AG08395 (cell line): ENCODE results near the gene CKMT1A.
"Not testable (repeated sequence)": the region's sequence is repeated elsewhere in the genome, so short reads cannot be mapped to it uniquely, and the experiment has no call there.

ENCODE experiments used
- DNase-seq: peaks from one replicate; pipeline ENCODE4 v3.0.0; 2012; ENCODE audit warnings: mixed read lengths, low spot score

Gene CKMT1A

DNA sequence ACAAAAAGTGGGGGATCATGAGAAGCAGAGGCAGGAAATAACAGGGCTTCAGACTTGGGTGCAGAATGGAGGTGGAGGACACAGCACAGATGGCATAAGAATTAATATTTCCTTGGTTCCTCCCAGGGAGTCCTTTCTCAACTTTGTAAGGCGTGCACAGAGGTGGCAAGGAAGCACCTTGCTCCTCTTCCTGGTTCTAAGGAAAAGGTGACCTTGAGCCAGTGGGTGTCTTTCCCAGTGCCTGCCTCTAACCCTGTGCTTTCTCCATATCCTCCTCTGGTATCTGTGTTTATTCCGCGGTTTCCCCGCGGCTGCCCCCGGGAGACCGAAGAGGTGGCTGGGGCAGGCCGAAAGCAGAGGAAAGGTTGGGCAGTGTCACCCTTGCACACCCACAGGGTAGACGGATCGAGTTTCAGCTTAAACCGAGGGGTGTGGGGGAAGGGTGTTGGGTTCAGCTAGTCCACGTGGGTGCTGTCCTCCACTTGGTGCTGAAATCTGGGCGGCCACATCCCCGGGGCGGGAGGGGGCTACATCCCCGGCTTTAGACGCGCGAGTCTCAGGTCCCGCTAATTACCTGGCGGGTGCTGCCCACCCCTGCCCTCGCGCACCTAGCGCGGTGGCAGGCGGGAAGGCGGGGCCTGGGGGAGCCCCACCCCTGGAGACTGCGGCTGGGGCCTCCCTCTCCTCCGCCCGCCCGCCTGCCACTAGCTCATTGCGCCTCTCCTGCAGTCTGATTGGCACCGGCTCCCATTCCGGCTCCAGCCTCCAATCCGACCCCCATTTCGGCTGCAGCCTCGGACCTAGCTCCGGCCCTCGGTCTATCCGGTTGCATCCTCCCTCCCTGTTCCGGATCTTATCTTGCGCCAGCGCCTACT lies at the start of gene CKMT1A:
CKMT1A (plus strand) TSS at position 712 of the 875 bp plus-strand sequence. CDS start 192 bp downstream, outside the sequence.
- not testable (repeated sequence) for DNase-seq

GRCh38 chr15:43648649-43649429 lies 44.8 kb upstream of the CKMT1A start, which contains the start of gene CATSPER2:
Gene CATSPER2 (minus strand): TSS chr15:43648844. CDS start chr15:43648061, 783 bp downstream.
- no peak for DNase-seq

GRCh38 chr15:43649430-43649926 lies 44.2 kb upstream of the CKMT1A start:
- DNase-seq, result not testable (repeated sequence)

DNA sequence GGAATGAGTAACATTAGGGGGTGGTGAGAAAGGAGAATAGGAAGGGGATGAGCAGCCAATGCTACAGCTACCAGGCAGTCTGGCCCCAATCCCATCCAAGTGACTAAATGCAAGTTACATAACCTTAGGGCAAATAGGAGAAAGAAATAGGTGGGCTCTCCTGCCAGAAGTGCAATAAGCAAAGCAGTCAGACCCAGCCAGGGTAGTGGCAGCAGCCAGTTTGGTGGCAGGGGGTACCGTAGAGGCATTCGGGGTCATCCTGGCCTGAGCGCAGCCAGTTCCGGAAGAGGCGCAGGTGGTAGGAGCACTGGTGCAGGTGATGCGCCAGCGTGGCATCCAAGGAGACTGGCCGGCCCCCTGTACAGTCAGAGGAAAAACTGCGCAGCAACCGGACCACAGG lies 33.9 kb upstream of the CKMT1A start:
- not testable (repeated sequence) for DNase-seq

GRCh38 chr15:43662293-43662692 lies 31.4 kb upstream of the CKMT1A start:
- DNase-seq, result not testable (repeated sequence)

- not testable (repeated sequence) for DNase-seq
Observed at GRCh38 chr15:43663333-43663732, 30.3 kb upstream of the CKMT1A start.

DNA sequence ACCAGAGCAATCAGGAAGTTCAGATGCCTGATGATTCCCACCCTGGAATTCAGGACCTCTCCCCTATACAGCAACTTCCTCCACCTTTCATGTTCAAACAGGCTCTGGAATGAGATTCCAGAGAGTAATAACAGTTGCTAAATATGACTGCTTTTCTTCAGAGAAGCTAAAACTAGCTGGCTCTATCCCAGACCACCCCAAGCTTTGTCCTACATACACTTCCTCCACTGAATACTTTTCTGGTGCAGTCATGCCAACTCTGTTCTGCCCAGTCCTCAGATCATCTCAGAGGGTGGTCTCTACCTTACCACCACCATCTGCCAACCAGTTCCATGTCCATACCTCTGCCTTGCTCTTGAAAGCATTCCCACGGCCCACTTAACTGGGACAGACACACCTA lies 27.5 kb upstream of the CKMT1A start:
- not testable (repeated sequence) for DNase-seq

DNA sequence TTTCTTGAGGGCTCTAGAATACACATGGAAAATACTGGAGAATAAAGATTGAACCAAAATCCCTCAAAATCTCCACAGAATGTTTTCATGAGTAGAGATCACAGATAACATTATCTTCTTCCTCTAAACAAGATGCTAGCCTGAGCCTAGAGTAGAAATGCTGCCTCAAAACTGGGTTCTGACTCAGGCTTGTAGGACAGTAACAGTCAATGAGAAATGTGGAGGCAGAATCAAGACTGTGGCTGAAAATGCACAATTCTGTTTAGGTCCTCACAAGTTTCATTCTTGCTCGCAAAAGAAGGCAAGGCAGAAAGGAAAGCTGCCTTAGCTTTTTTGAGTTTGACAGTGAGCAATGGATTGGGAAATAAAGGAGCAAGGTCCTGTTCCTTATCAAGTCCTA lies 19.5 kb upstream of the CKMT1A start:
- not testable (repeated sequence) for DNase-seq

DNA sequence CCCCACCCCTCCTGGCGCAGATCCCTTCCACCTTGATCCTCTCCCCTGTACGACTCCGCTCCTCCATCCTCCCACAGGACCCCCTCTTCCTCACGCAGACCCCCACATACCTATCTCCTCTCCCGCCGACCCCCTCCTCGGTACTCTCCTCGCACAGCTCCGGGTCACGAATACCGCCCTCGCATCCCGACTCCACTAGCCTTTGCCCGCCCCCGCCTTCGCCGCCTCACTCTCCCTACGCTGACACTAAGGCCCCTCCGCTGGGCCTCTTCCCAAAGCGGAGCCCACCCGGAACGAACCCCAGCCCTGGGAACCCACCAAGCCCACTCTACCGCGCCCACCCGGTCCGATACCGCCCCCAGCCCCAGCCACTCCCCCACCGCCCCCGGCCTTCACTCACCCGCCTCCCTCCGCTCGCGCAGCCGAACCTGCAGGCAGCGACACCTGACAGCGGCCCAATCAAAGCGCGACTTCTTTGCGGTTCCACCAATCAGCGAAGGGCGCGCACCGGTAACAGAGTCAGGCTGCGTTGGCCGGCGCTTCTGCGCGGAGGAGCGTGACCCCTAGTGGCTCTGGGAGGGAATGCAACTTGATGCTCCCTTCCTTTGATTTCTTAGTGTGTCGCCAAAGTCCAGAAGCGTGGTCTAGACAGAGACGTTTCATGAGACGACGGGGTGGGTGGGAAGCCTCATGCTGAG lies 3.9 kb upstream of the CKMT1A start:
- DNase-seq, result not testable (repeated sequence)

GRCh38 chr15:43692679-43693078 lies 980 bp upstream of the CKMT1A start:
- not testable (repeated sequence) for DNase-seq

GRCh38 chr15:43702174-43702573 lies 8.5 kb downstream of the CKMT1A start:
- no peak for DNase-seq

GRCh38 chr15:43702701-43703424 lies 9.2 kb downstream of the CKMT1A start:
- DNase-seq, result no peak

DNA sequence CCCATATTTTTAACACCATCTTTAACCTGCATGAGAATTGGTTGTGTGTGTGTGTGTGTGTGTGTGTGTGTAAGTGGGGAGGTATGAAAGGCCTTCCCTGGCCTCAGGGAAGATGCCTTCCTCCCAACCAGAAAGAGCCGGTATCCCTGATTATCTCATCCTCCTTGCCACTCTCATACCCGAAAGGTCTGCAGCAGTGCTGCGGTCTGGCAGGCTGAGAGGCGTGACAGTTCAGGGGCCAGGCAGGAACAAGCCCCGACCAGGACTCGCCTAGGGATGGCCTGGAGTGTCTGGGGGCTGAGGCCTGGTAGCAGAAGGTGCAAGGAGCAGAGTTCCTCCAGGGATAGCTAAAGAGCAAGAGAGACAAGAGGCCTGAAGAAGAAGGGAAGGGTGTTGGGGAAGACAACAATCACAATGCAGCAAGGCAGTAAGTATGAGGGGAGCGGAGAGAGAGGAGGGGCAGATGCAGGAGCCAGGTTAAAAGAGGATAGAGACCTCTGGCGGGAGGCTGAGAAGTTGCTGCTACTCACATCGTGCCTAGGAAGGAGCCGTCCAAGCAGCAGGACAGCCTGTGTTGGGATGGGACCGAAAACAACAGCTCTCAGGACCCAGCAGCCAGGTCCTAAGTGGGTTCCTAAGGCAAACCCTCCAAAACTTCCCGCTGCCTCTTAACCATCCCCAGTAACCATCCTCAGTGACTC lies 16.9 kb downstream of the CKMT1A start:
- not testable (repeated sequence) for DNase-seq

DNA sequence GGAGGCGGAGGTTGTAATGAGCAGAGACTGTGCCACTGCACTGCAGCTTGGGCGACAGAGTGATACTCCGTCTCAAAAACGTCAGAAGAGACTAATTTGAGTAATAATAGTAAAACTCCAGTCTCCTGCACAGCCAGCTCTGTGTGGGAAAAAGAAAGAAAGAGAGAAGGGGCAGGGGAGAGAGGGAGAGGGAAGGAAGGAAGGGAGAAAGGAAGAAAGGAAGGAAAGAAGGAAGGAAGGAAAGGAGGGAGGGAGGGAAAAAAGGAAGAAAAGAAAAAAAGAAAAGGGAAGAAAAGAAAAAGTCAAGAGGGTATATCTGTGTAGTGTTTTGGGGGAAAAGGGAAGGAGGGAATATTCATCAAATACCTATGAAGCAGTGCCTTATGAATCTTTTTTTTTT lies 29.5 kb downstream of the CKMT1A start:
- no peak for DNase-seq

- DNase-seq, result not testable (repeated sequence)
Observed at GRCh38 chr15:43726306-43726705, 32.6 kb downstream of the CKMT1A start.

DNA sequence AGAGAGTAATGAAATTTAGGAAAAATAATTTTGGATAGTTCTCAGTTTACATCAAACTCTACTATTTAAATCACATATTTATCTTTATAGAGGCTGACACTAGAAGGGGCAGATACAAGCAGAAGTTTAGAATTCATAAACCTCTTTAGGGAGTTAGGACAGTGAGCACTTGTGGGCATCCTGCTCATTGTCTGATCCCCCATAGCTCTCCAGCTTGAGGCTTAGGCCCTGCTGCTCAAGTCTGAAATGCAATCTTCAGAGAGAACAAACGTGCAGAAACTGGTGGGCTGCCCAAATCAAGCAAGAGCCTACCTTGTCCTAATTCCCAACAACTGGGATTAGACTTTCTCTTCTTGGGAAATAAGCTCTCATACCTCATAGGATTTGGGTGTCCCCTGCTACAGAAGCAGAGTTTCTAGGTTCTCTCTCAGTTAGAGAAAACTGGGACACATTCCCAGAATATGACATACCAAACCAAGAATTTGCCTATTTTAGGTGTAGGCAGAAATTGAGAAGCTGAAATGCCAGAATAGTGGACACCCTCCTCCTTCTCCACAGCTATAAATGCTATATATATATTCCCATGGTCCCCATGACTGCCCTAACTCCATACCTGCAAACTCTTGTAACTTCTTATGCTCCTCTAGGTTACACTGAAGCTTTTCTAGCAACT lies 34.5 kb downstream of the CKMT1A start:
- DNase-seq, result peak; percentile 52

GRCh38 chr15:43735416-43735815 lies 41.8 kb downstream of the CKMT1A start:
- no peak for DNase-seq

GRCh38 chr15:43746245-43746902 lies 52.7 kb downstream of the CKMT1A start, which contains the start of gene PDIA3:
Gene PDIA3 (plus strand): TSS chr15:43746438. CDS start chr15:43746540, 102 bp downstream.
- peak; percentile 95 for DNase-seq

- DNase-seq, result not testable (repeated sequence)
Observed at GRCh38 chr15:43746903-43747309, 53.2 kb downstream of the CKMT1A start.
